ENCODE measurements around the gene CDR2L. TPM values are rescaled to one million over a fixed set of nuclear protein-coding genes. Genes with fewer than 3 reads are reported as not detected.
"Not testable (repeated sequence)": the region's sequence is repeated elsewhere in the genome, so short reads cannot be mapped to it uniquely, and the experiment has no call there.

Gene CDR2L
- total RNA-seq, 4 donors from 2014 or later: 14.6 to 36.7 (median 24.3) TPM

- 73% methylated on average over 5 of the region's 5 CpGs for WGBS
- Histone ChIP-seq H3K27me3 (no peaks in the 10 kb centered on the region), H3K36me3 (peaks cover 38 to 48% (median 44%) of the 10 kb centered on the region in 4 donors), H3K4me1 (peaks cover 17 to 31% (median 29%) of the 10 kb centered on the region in 4 donors), H3K27ac (replicated peaks in 1 of 4) (no peak overlapping the region), H3K9me3 (no peaks in the 10 kb centered on the region), H3K4me3 (no peak overlapping the region)
- TF ChIP-seq POLR2A (IDR thresholded peaks at IDR 0.05; ENCODE audit: low read depth) (no peak), EP300 (IDR thresholded peaks at IDR 0.05) (no peak), POLR2AphosphoS5 (IDR thresholded peaks at IDR 0.05) (no peak), CTCF (IDR thresholded peaks at IDR 0.05) (no peak)
- DNase-seq (ENCODE audit: extremely low spot score): no peak
- intact Hi-C loops (cut with DNase I): no loop called here
Measured at GRCh38 chr17:75039238-75039637, 51.8 kb downstream of the CDR2L start.

- H3K4me3 ChIP-seq: no peak overlapping the region
- DNase-seq (ENCODE audit: extremely low spot score): no peak
- no peaks in the 10 kb centered on the region for H3K9me3 ChIP-seq
- H3K27me3 ChIP-seq: no peaks in the 10 kb centered on the region
- H3K4me1 ChIP-seq: peaks cover 0 to 31% (median 24%) of the 10 kb centered on the region in 4 donors
- intact Hi-C loops (cut with DNase I): no loop called here
- 79% methylated on average over 12 of the region's 12 CpGs for WGBS
- H3K27ac ChIP-seq (replicated peaks in 1 of 4): no peak overlapping the region
- TF ChIP-seq EP300 (IDR thresholded peaks at IDR 0.05) (no peak), POLR2AphosphoS5 (IDR thresholded peaks at IDR 0.05) (no peak), CTCF (IDR thresholded peaks at IDR 0.05) (no peak), POLR2A (IDR thresholded peaks at IDR 0.05; ENCODE audit: low read depth) (no peak)
- H3K36me3 ChIP-seq: peaks cover 38 to 48% (median 44%) of the 10 kb centered on the region in 4 donors
Measured at GRCh38 chr17:75041656-75042280, 54.3 kb downstream of the CDR2L start.

DNA sequence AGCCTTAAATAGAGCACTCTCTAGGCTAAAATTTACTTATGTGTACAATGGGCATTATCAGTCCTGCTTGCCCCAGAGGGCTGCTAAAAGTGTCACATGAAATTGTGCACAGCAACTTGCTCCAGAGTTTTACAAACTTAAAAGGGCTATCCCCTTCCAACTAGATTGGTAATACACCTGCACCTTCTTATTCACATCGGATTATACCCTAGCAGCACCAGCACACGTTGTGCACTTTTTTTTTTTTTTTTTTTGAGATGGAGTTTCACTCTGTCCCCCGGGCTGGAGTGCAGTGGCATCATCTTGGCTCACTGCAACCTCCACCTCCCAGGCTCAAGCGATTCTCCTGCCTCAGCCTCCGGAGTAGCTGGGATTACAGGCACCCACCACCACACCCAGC, 56.4 kb downstream of the CDR2L start:
- intact Hi-C loops (cut with DNase I); H3K9me3 ChIP-seq; H3K27ac ChIP-seq (replicated peaks in 1 of 4); H3K4me3 ChIP-seq; H3K27me3 ChIP-seq; DNase-seq (ENCODE audit: extremely low spot score): not testable (repeated sequence)
- peaks cover 31 to 37% (median 35%) of the 10 kb centered on the region in 4 donors for H3K36me3 ChIP-seq
- 71% methylated on average over 5 of the region's 5 CpGs for WGBS
- peaks cover 12 to 42% (median 34%) of the 10 kb centered on the region in 4 donors for H3K4me1 ChIP-seq

GRCh38 chr17:75044716-75045115, 57.3 kb downstream of the CDR2L start:
- peaks cover 22 to 31% (median 26%) of the 10 kb centered on the region in 4 donors for H3K36me3 ChIP-seq
- no peak overlapping the region for H3K4me3 ChIP-seq
- no peak for DNase-seq (ENCODE audit: extremely low spot score)
- intact Hi-C loops (cut with DNase I): no loop called here
- H3K27me3 ChIP-seq: no peaks in the 10 kb centered on the region
- H3K4me1 ChIP-seq: peaks cover 16 to 51% (median 42%) of the 10 kb centered on the region in 4 donors
- H3K9me3 ChIP-seq: no peaks in the 10 kb centered on the region
- no peak for TF ChIP-seq POLR2AphosphoS5 (IDR thresholded peaks at IDR 0.05)
- no peak for TF ChIP-seq POLR2A (IDR thresholded peaks at IDR 0.05; ENCODE audit: low read depth)
- no peak for TF ChIP-seq EP300 (IDR thresholded peaks at IDR 0.05)
- no peak for TF ChIP-seq CTCF (IDR thresholded peaks at IDR 0.05)
- H3K27ac ChIP-seq (replicated peaks in 1 of 4): no peak overlapping the region
- 77% methylated on average over 7 of the region's 7 CpGs for WGBS

GRCh38 chr17:75045946-75046406, 58.5 kb downstream of the CDR2L start:
- H3K27me3 ChIP-seq; DNase-seq (ENCODE audit: extremely low spot score); intact Hi-C loops (cut with DNase I); H3K9me3 ChIP-seq: not testable (repeated sequence)
- peak overlapping the region; percentile 70 to 95 (median 90) for H3K4me3 ChIP-seq
- peaks cover 16 to 53% (median 42%) of the 10 kb centered on the region in 4 donors for H3K4me1 ChIP-seq
- WGBS: 14% methylated on average over 25 of the region's 25 CpGs
- peak overlapping the region; percentile 96 to 97 (median 97) for H3K27ac ChIP-seq (replicated peaks in 1 of 4)
- peaks cover 11 to 31% (median 23%) of the 10 kb centered on the region in 4 donors for H3K36me3 ChIP-seq
